ENCODE data around the gene MTHFD1. TPM values are rescaled to one million over a fixed set of nuclear protein-coding genes. Genes with fewer than 3 reads are reported as not detected.

MTHFD1 gene
- polyA plus RNA-seq, 1 experiment: 30.7 TPM

GRCh38 chr14:64465191-64465822, 77.2 kb downstream of the MTHFD1 start, which contains the start of gene AKAP5:
AKAP5 (plus strand) TSS chr14:64465499; CDS start chr14:64468395, 2,896 bp downstream.
- CTCF ChIA-PET: interaction anchor here (0.6 to 2.5 kb wide), 5 partner anchors 14 to 300 kb away, joined by 3 to 11 read pairs (median 5); no protein-coding TSS in a partner anchor
- Histone ChIP-seq H3K9me3 (ENCODE audit: control insufficient read depth, insufficient read depth, low read length) (no peaks in the 10 kb centered on the region), H3K27ac (ENCODE audit: low read depth, low read length) (no peak within 1 kb of the TSS), H3K27me3 (ENCODE audit: control insufficient read depth, insufficient read depth, low read length) (no peaks in the 10 kb centered on the region), H3K4me3 (ENCODE audit: low read depth, low read length) (peak within 1 kb of the TSS; percentile 76)
- DNase-seq (ENCODE audit: low read depth, low spot score): no peak
- TF ChIP-seq, protein P1, sequence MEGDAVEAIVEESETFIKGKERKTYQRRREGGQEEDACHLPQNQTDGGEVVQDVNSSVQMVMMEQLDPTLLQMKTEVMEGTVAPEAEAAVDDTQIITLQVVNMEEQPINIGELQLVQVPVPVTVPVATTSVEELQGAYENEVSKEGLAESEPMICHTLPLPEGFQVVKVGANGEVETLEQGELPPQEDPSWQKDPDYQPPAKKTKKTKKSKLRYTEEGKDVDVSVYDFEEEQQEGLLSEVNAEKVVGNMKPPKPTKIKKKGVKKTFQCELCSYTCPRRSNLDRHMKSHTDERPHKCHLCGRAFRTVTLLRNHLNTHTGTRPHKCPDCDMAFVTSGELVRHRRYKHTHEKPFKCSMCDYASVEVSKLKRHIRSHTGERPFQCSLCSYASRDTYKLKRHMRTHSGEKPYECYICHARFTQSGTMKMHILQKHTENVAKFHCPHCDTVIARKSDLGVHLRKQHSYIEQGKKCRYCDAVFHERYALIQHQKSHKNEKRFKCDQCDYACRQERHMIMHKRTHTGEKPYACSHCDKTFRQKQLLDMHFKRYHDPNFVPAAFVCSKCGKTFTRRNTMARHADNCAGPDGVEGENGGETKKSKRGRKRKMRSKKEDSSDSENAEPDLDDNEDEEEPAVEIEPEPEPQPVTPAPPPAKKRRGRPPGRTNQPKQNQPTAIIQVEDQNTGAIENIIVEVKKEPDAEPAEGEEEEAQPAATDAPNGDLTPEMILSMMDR (IDR thresholded peaks at IDR 0.05; ENCODE audit: low read depth, low read length): no peak
- POLR2A ChIA-PET: interaction anchor here (0.6 kb wide), 1 partner anchor 96 kb away, joined by 3 read pairs; no protein-coding TSS in a partner anchor

GRCh38 chr14:64465831-64466554, 77.8 kb downstream of the MTHFD1 start:
- H3K27ac ChIP-seq (ENCODE audit: low read depth, low read length): no peak overlapping the region
- DNase-seq (ENCODE audit: low read depth, low spot score): peak; percentile 8
- no peaks in the 10 kb centered on the region for H3K27me3 ChIP-seq (ENCODE audit: control insufficient read depth, insufficient read depth, low read length)
- H3K4me3 ChIP-seq (ENCODE audit: low read depth, low read length): peak overlapping the region; percentile 76
- CTCF ChIA-PET: interaction anchor here (0.6 to 2.5 kb wide), 8 partner anchors 10 to 299 kb away, joined by 3 to 11 read pairs (median 4); no protein-coding TSS in a partner anchor
- TF ChIP-seq, protein P1 (IDR thresholded peaks at IDR 0.05; ENCODE audit: low read depth, low read length): peak; percentile 64
- POLR2A ChIA-PET: interaction anchor here (0.6 kb wide), 1 partner anchor 97 kb away, joined by 3 read pairs; no protein-coding TSS in a partner anchor
- no peaks in the 10 kb centered on the region for H3K9me3 ChIP-seq (ENCODE audit: control insufficient read depth, insufficient read depth, low read length)

- POLR2A ChIA-PET: no interaction called here
- Histone ChIP-seq H3K4me3 (ENCODE audit: low read depth, low read length) (no peak overlapping the region), H3K27ac (ENCODE audit: low read depth, low read length) (no peak overlapping the region), H3K9me3 (ENCODE audit: control insufficient read depth, insufficient read depth, low read length) (no peaks in the 10 kb centered on the region), H3K27me3 (ENCODE audit: control insufficient read depth, insufficient read depth, low read length) (no peaks in the 10 kb centered on the region)
- TF ChIP-seq, protein P1 (IDR thresholded peaks at IDR 0.05; ENCODE audit: low read depth, low read length): no peak
- CTCF ChIA-PET: interaction anchor here (0.6 to 2.5 kb wide), 6 partner anchors 12 to 456 kb away, joined by 3 to 11 read pairs (median 4); no protein-coding TSS in a partner anchor
- no peak for DNase-seq (ENCODE audit: low read depth, low spot score)
Measured at GRCh38 chr14:64467101-64467500, 78.9 kb downstream of the MTHFD1 start.

DNA sequence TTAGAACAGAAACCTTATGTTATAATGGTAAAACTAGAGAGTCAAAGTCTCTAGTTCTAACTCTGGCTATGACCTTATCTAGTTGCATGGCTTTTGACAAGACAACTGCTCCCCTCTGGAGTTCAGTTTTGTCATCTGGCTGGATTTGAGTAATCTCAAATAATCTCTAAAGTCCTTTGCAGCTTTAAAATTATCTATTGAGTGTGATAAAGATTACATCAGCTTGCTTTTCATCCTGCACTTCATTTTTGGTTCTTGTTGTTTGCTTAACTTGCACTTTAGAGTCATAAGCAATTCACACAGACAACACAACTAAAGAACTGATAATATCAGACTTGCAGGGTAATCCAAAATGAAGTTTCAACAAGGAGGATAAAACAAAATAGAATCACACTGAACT, 79.4 kb downstream of the MTHFD1 start:
- TF ChIP-seq, protein P1 (IDR thresholded peaks at IDR 0.05; ENCODE audit: low read depth, low read length): no peak
- H3K4me3 ChIP-seq (ENCODE audit: low read depth, low read length): no peak overlapping the region
- DNase-seq (ENCODE audit: low read depth, low spot score): no peak
- no peaks in the 10 kb centered on the region for H3K9me3 ChIP-seq (ENCODE audit: control insufficient read depth, insufficient read depth, low read length)
- POLR2A ChIA-PET: no interaction called here
- no peaks in the 10 kb centered on the region for H3K27me3 ChIP-seq (ENCODE audit: control insufficient read depth, insufficient read depth, low read length)
- no peak overlapping the region for H3K27ac ChIP-seq (ENCODE audit: low read depth, low read length)
- CTCF ChIA-PET: interaction anchor here (0.7 to 2.5 kb wide), 5 partner anchors 11 to 457 kb away, joined by 3 to 11 read pairs (median 4); no protein-coding TSS in a partner anchor

Data from AG04450 (cell line).